ENCODE measurements around the gene SPCS2. TPM values are rescaled to one million over a fixed set of nuclear protein-coding genes. Genes with fewer than 3 reads are reported as not detected.

SPCS2 gene
- total RNA-seq, result 76.8 TPM

DNA sequence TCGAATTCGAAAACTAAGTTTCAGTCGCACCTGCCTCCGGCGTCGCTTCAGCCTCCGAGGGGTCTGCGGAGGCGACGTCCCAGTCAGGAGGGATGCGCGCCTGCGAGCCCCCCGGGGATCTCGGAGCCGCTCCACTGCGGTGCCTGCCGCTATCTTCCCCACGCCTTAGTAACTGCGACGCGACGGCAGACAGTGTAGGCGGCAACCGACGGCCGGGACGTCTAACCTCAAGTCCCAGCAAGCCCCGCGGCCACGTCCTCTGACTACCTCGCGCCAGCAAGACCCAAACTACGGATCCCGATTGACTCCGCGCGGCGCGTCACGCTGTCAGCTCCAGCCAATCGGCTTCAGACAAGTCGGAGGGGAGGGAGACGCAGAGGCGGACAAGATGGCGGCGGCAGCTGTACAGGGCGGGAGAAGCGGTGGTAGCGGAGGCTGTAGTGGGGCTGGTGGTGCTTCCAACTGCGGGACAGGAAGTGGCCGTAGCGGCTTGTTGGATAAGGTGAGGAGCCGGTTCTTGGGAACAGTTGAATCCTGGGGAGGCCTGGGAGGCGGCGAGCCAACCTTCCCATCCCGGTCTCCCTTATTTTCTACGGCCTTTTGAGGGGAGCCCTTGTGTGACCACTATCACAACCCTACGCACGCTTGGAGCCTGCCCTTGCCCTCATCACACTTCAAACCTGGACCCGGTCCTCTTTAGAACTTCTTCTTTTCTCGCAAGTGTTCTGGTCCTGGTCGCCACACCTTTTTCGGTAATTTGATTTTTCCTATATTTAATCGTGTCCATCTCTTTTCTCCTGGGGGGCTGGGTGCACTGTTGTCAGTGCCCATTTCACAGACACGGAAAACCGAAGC lies at the start of gene SPCS2, which contains the start of gene XRRA1:
Gene SPCS2 (plus strand): TSS at position 369 of the 855 bp plus-strand sequence. CDS start 20 bp downstream, at position 389.
Gene XRRA1 (minus strand): TSS at position 194 of the 855 bp plus-strand sequence. CDS start 8,213 bp downstream, outside the sequence.
- peak; percentile 100 for ATAC-seq

DNA sequence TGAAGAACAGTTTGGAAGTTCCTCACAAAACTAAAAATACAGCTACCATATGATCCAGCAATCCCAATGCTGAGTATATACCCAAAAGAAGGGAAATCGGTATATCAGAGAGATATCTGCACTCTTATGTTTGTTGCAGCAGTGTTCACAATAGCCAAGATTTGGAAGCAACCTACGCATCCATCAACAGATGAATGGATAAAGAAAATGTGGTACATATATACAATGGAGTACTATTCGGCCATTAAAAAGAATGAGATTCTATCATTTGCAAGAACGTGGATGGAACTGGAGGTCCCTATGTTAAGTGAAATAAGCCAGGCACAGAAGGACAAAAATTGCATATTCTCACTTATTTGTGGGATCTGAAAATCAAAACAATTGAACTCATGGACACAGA lies 46.7 kb upstream of the SPCS2 start:
- no peak for ATAC-seq

- no peak for ATAC-seq
Measured at GRCh38 chr11:74905326-74905725, 43.7 kb upstream of the SPCS2 start.

DNA sequence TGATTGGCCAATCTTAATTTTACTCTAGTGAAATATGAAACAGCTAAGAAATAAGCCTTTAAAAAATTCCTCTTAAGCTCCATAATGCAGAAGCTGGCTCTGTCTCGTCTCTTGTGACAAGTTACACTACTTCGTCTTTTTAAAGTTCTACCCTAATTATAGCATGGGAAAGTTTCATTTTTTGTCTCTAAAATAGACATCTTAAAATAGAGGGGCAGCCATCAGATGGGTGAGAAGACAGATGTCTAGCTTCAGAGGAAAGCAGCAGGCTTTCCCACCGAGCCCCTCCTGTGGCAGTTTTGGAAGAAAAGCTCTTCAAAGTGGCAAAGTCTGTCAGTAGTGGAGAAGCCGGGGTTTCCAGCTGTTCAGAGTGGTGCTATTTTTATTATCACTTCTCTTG lies 39.7 kb upstream of the SPCS2 start:
- ATAC-seq, result no peak

GRCh38 chr11:74909812-74910211 lies 39.3 kb upstream of the SPCS2 start:
- no peak for ATAC-seq

GRCh38 chr11:74923125-74923524 lies 25.9 kb upstream of the SPCS2 start:
- no peak for ATAC-seq

- ATAC-seq, result no peak
Measured at GRCh38 chr11:74925281-74925680, 23.8 kb upstream of the SPCS2 start.

DNA sequence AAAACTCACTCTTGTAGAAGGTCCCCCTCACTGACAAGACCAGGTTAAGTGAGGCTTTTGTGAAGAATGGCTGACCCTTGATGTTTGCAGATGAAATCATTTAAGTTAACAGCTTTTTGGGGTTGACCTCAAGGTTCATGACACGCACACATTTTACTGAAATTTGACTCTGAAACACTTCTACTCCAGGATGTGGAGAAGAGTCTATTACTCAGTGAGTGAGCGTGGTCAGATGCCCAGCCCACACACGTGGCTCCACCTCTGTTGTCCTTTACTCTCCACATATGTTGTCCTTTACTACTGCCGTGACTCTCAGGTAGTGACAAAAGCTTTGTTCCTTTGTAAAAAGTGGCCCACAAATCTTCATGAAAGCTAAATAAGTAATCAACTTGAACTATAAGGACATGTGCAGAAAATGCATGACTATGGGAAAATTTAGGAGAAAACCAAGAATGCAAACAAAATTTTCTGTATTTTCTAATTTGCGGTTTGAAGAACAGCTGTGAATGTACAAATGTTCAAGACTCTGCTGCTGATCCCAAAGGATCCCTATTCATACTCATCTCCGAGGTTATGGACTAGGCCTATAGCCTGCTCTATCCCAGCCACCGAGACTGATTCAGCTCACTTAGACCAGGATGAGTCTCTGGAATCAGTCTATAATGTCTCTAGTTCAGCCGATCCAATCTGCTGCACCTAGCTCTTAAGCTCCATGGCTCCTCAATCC lies 22.6 kb upstream of the SPCS2 start:
- no peak for ATAC-seq

DNA sequence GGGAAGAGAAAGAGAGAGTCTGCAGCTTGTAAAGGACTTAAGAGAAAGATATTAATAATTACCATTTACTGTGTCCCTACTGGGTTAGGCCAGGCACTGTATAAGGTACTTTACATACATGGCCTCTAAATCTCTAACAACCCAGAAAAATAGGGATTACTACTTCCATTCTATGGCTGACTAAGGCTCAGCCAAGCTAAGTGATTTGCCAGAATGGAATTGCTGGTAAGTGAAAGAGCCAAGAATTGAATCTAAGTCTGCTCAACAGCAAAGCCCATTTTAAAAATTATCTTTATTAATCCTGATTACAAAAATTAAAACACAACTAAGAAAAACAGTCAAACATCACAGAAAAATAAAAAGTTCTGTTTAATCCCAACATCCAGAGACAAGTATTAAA lies 21.6 kb upstream of the SPCS2 start:
- ATAC-seq, result no peak

GRCh38 chr11:74929431-74930363 lies 19.4 kb upstream of the SPCS2 start:
- ATAC-seq, result peak; percentile 85

- ATAC-seq, result no peak
Measured at GRCh38 chr11:74932169-74932568, 16.9 kb upstream of the SPCS2 start.

GRCh38 chr11:74932797-74933196 lies 16.3 kb upstream of the SPCS2 start:
- no peak for ATAC-seq

GRCh38 chr11:74933765-74934164 lies 15.3 kb upstream of the SPCS2 start:
- ATAC-seq, result no peak

DNA sequence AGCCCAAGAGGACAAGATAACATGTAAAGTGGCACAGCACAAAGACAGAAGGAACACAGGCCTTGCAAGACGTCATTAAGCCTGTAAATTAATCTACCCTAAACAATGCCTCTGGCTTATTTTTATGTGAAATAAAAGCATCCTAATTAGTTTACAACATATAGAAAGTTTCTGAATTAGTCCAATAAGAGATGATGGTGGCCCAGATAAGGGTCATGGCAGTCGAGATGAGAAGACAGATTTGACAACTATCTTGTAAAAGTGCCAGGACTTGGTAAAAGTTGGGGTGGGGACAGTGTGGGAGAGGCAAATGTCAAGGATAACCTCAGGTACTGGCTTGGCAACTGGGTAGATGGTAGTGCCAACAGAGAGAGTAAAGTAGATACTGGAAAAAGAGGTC lies 13.8 kb upstream of the SPCS2 start:
- no peak for ATAC-seq

DNA sequence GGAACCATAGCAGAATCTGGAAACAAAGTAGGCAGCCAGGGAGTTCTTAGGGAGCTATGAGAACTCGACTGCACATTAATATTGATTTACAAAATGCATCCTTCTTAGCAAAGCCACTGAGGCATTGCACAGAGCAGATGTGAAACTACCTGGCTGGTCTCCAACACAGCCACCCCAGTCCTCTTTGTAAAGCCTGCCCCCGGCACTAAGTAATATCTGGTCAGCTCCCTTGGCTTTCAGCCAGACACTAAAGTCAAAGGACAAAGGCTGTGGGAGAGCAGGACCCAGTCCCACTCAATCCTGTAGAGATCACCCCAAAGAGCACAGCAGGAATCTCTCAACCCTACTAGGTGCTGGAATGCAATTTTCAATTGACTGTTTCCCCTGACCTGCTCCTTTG lies 13.0 kb upstream of the SPCS2 start:
- no peak for ATAC-seq

GRCh38 chr11:74936976-74937375 lies 12.1 kb upstream of the SPCS2 start:
- no peak for ATAC-seq

DNA sequence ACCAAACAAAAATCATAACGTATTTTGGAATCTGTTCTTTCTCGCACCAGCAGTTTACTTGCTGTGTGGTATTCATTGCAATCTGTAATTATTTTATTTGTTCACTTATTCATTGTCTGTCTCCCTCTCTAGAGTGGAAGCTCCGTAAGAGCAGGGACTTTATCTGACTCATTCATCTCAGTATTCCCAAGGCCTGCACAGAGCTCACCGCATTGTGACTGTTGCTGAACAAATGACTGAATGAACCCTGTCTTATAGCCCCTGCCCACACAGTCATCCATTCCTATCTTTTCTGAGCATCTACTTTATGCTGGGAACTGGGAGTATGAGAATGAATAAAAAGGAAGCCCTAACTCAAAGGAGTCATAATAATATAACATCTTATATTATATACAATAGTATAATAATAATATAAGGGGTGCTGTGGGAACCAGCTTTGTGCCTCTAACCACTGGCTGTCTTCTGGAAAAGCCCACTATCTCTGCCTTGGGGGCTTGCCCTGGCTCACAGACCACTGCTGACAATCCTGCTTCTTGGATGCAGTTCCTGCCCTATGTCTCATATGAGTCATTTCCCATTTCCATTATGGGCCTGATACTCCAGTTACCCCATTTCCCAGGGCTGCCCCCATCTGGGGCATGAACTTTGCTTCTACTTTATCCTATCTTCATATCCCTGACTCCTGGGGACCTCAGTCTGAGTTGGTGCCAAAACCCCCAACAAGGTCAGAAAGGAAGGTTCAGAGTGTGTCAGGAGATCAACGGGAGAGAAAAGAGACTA lies 11.2 kb upstream of the SPCS2 start:
- ATAC-seq, result no peak

DNA sequence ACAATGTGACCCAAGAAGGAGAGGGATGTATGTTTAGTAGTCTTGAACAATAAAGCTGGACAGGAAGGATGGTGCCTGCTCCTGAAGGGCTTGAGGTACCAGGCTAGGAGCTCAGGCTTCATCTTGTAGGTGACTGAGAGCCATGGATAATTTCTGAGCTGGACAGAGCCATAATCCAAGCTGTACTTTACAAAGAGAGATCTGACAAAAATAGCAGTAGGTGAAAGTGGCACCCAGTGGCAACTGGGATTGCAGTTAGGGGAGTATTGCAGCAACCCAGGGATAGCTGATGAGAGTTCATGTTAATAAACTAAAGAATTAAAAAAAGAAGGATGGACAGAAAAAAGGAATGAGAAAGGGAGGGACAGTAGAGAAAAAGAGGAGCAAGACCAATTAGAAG lies 7.6 kb upstream of the SPCS2 start:
- no peak for ATAC-seq

- no peak for ATAC-seq
Measured at GRCh38 chr11:74942073-74942759, 6.8 kb upstream of the SPCS2 start.

GRCh38 chr11:74948546-74948897 lies 544 bp upstream of the SPCS2 start:
- ATAC-seq, result no peak

DNA sequence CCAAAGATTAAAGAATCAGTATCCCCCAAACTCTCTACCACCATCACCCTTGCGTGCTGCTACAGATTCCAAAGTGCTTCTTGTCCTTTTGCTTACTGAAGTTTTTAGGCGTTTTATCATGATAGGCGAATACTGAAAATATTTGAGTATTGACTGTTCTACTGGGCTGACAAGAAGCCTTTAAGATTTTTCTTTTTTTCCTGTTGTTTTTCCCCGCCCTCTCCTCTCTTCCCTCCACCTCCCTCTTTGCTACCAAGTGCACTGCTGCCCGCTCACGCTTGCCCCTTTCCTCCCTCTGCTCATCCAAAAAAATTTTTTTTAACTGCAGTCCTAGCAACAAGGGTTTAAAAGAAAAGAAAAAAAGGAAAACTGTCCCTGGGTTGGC lies 679 bp downstream of the SPCS2 start:
- ATAC-seq, result no peak

Measured in esophagus mucosa (tissue), 1 donor.